Activated naive CD8-positive, alpha-beta T cell treated with anti-CD3 and anti-CD28 coated beads, Interleukin-2, amount 50 U/mL, for 24 hours (primary cell): ENCODE data around the gene ASMTL.
"Not testable (repeated sequence)": the region's sequence is repeated elsewhere in the genome, so short reads cannot be mapped to it uniquely, and the experiment has no call there.

Experiments
- ATAC-seq: fragments of 150-1000 bp; cut with Tn5 transposase; one replicate; pipeline ENCODE4 v1.10.0; 2021
- DNase-seq: peaks from one replicate; pipeline ENCODE4 v3.0.0; 2021
- H3K27ac Mint-ChIP-seq: one replicate; pipeline ENCODE4 v1.8.0; 2021; ENCODE audit warnings: mild to moderate bottlenecking, mixed read lengths
- H3K27me3 Mint-ChIP-seq: one replicate; pipeline ENCODE4 v1.8.0; 2021; ENCODE audit warnings: mixed read lengths
- H3K36me3 Mint-ChIP-seq: one replicate; pipeline ENCODE4 v1.8.0; 2021; ENCODE audit warnings: low read depth, mixed read lengths
- H3K4me1 Mint-ChIP-seq: one replicate; pipeline ENCODE4 v1.8.0; 2021; ENCODE audit warnings: mixed read lengths
- H3K4me3 Mint-ChIP-seq: one replicate; pipeline ENCODE4 v1.8.0; 2021; ENCODE audit warnings: mild to moderate bottlenecking, moderate library complexity, mixed read lengths
- H3K9me3 Mint-ChIP-seq: one replicate; pipeline ENCODE4 v1.8.0; 2021; ENCODE audit warnings: mixed read lengths

The ASMTL gene

GRCh38 chrX:1453951-1454785 is 1.5 kb upstream of the ASMTL start:
- peaks cover 11% of the 10 kb centered on the region for H3K4me1 Mint-ChIP-seq
- peak; percentile 68 for ATAC-seq
- peaks cover 9% of the 10 kb centered on the region for H3K36me3 Mint-ChIP-seq
- peak; percentile 96 for DNase-seq
- H3K27me3 Mint-ChIP-seq = no peaks in the 10 kb centered on the region
- H3K27ac Mint-ChIP-seq = peak overlapping the region; percentile 32
- H3K9me3 Mint-ChIP-seq = peaks cover 10% of the 10 kb centered on the region
- H3K4me3 Mint-ChIP-seq = peak overlapping the region; percentile 52

- H3K4me1 Mint-ChIP-seq = peaks cover 13% of the 10 kb centered on the region
- peak overlapping the region; percentile 60 for H3K27ac Mint-ChIP-seq
- peak; percentile 40 for ATAC-seq
- H3K36me3 Mint-ChIP-seq = peaks cover 17% of the 10 kb centered on the region
- peaks cover 18% of the 10 kb centered on the region for H3K9me3 Mint-ChIP-seq
- no peaks in the 10 kb centered on the region for H3K27me3 Mint-ChIP-seq
- H3K4me3 Mint-ChIP-seq = peak overlapping the region; percentile 84
- no peak for DNase-seq
Observed at GRCh38 chrX:1453395-1453783, 680 bp upstream of the ASMTL start.

GRCh38 chrX:1451661-1452515 is 821 bp downstream of the ASMTL start:
- Mint-ChIP-seq H3K4me1 (peaks cover 13% of the 10 kb centered on the region), H3K27me3 (no peaks in the 10 kb centered on the region), H3K36me3 (peaks cover 31% of the 10 kb centered on the region), H3K27ac (no peak overlapping the region), H3K9me3 (peaks cover 28% of the 10 kb centered on the region), H3K4me3 (peak overlapping the region; percentile 84)
- ATAC-seq (no peak), DNase-seq (no peak)

- H3K4me3 Mint-ChIP-seq = peak overlapping the region; percentile 84
- no peak overlapping the region for H3K27ac Mint-ChIP-seq
- H3K27me3 Mint-ChIP-seq = no peaks in the 10 kb centered on the region
- DNase-seq = no peak
- ATAC-seq = no peak
- peaks cover 29% of the 10 kb centered on the region for H3K9me3 Mint-ChIP-seq
- H3K36me3 Mint-ChIP-seq = peaks cover 34% of the 10 kb centered on the region
- H3K4me1 Mint-ChIP-seq = peaks cover 10% of the 10 kb centered on the region
Observed at GRCh38 chrX:1451251-1451660, 1.5 kb downstream of the ASMTL start.

GRCh38 chrX:1450361-1451161 is 2.1 kb downstream of the ASMTL start:
- Mint-ChIP-seq H3K4me3 (no peak overlapping the region), H3K36me3 (peaks cover 39% of the 10 kb centered on the region), H3K27ac (no peak overlapping the region)

GRCh38 chrX:1449823-1450149 is 2.9 kb downstream of the ASMTL start:
- Mint-ChIP-seq H3K27me3 (no peaks in the 10 kb centered on the region), H3K9me3 (peaks cover 35% of the 10 kb centered on the region), H3K36me3 (peaks cover 43% of the 10 kb centered on the region), H3K4me1 (peaks cover 10% of the 10 kb centered on the region), H3K27ac (no peak overlapping the region), H3K4me3 (no peak overlapping the region)
- ATAC-seq = no peak
- DNase-seq = no peak

More at GRCh38 chrX:1450361-1451161, 2.1 kb downstream of the ASMTL start:
- Mint-ChIP-seq H3K4me1 (peaks cover 10% of the 10 kb centered on the region), H3K27me3 (no peaks in the 10 kb centered on the region), H3K9me3 (peaks cover 33% of the 10 kb centered on the region)
- ATAC-seq (no peak), DNase-seq (no peak)

GRCh38 chrX:1449036-1449822 is 3.5 kb downstream of the ASMTL start:
- H3K27me3 Mint-ChIP-seq = no peaks in the 10 kb centered on the region
- peaks cover 39% of the 10 kb centered on the region for H3K9me3 Mint-ChIP-seq
- no peak overlapping the region for H3K4me3 Mint-ChIP-seq
- H3K27ac Mint-ChIP-seq = no peak overlapping the region
- H3K4me1 Mint-ChIP-seq = peaks cover 6% of the 10 kb centered on the region
- DNase-seq (no peak), ATAC-seq (no peak)
- H3K36me3 Mint-ChIP-seq = peaks cover 48% of the 10 kb centered on the region

GRCh38 chrX:1448573-1449001 is 4.1 kb downstream of the ASMTL start:
- not testable (repeated sequence) for H3K4me1 Mint-ChIP-seq
- peaks cover 44% of the 10 kb centered on the region for H3K9me3 Mint-ChIP-seq

GRCh38 chrX:1447969-1448572 is 4.6 kb downstream of the ASMTL start:
- H3K27me3 Mint-ChIP-seq, H3K27ac Mint-ChIP-seq, H3K4me1 Mint-ChIP-seq, ATAC-seq, H3K4me3 Mint-ChIP-seq, DNase-seq: not testable (repeated sequence)
- peaks cover 59% of the 10 kb centered on the region for H3K36me3 Mint-ChIP-seq
- H3K9me3 Mint-ChIP-seq = peaks cover 46% of the 10 kb centered on the region

More at GRCh38 chrX:1448573-1449001, 4.1 kb downstream of the ASMTL start:
- not testable (repeated sequence) for ATAC-seq, H3K27me3 Mint-ChIP-seq, H3K4me3 Mint-ChIP-seq, DNase-seq, H3K27ac Mint-ChIP-seq
- peaks cover 55% of the 10 kb centered on the region for H3K36me3 Mint-ChIP-seq

GRCh38 chrX:1446984-1447968 is 5.4 kb downstream of the ASMTL start:
- H3K4me3 Mint-ChIP-seq, H3K27ac Mint-ChIP-seq, DNase-seq, H3K4me1 Mint-ChIP-seq, H3K27me3 Mint-ChIP-seq, ATAC-seq: not testable (repeated sequence)
- Mint-ChIP-seq H3K36me3 (peaks cover 64% of the 10 kb centered on the region), H3K9me3 (peaks cover 46% of the 10 kb centered on the region)

- Mint-ChIP-seq H3K27me3 (no peaks in the 10 kb centered on the region), H3K27ac (no peak overlapping the region), H3K4me1 (peaks cover 2% of the 10 kb centered on the region), H3K36me3 (peaks cover 65% of the 10 kb centered on the region), H3K4me3 (no peak overlapping the region), H3K9me3 (peaks cover 42% of the 10 kb centered on the region)
- no peak for ATAC-seq
- DNase-seq = no peak
Observed at GRCh38 chrX:1444561-1445500, 7.9 kb downstream of the ASMTL start.
